GM23338 (cell line): ENCODE results near the gene PRKCH. TPM values are rescaled to one million over a fixed set of nuclear protein-coding genes. Genes with fewer than 3 reads are reported as not detected.

Experiments
- ATAC-seq: fragments of 200-7000 bp; cut with Tn5 transposase; 3 replicates; pipeline ENCODE4 v1.9.1; 2020
- DNase-seq: peaks from one replicate; pipeline ENCODE4 v3.0.0-alpha.2; 2015; ENCODE audit warnings: low spot score
- H2AFZ ChIP-seq: fragments of 200-600 bp; sonication (generic); 2 replicates; pipeline ENCODE4 v1.8.0; 2016; ENCODE audit warnings: antibody characterized with exemption, mild to moderate bottlenecking, moderate library complexity
- H3F3A ChIP-seq: fragments of 200-600 bp; sonication (generic); replicated peaks from 2 replicates; pipeline ENCODE4 v1.8.0; 2017; ENCODE audit warnings: antibody characterized with exemption, mixed run types, low read depth
- H3K27ac ChIP-seq: fragments of 200-600 bp; sonication (generic); 2 replicates; pipeline ENCODE4 v1.6.1; 2016; ENCODE audit warnings: low read depth
- H3K27me3 ChIP-seq: fragments of 200-600 bp; sonication (generic); 2 replicates; pipeline ENCODE4 v1.8.0; 2016; ENCODE audit warnings: mild to moderate bottlenecking, mixed run types, moderate library complexity; ENCODE audit not compliant: insufficient read depth
- H3K36me3 ChIP-seq: fragments of 200-600 bp; sonication (generic); 2 replicates; pipeline ENCODE4 v1.8.0; 2016; ENCODE audit warnings: mild to moderate bottlenecking; ENCODE audit not compliant: insufficient read depth
- H3K4me1 ChIP-seq: fragments of 200-600 bp; sonication (generic); 2 replicates; pipeline ENCODE4 v1.8.0; 2016; ENCODE audit warnings: mild to moderate bottlenecking, moderate library complexity; ENCODE audit not compliant: insufficient read depth
- H3K4me2 ChIP-seq: fragments of 200-600 bp; sonication (generic); 2 replicates; pipeline ENCODE4 v1.7.1; 2017; ENCODE audit warnings: mixed run types
- H3K4me3 ChIP-seq: fragments of 200-600 bp; sonication (generic); 2 replicates; pipeline ENCODE4 v1.6.1; 2016; ENCODE audit warnings: mixed run types
- H3K79me2 ChIP-seq: fragments of 200-600 bp; sonication (generic); replicated peaks from 2 replicates; pipeline ENCODE4 v1.8.0; 2017; ENCODE audit warnings: mild to moderate bottlenecking; ENCODE audit not compliant: insufficient read depth
- H3K9me2 ChIP-seq: fragments of 200-600 bp; sonication (generic); 2 replicates; pipeline ENCODE4 v1.8.0; 2017; ENCODE audit not compliant: insufficient read depth
- H4K20me1 ChIP-seq: fragments of 200-600 bp; sonication (generic); replicated peaks from 2 replicates; pipeline ENCODE4 v1.8.0; 2017; ENCODE audit warnings: mild to moderate bottlenecking; ENCODE audit not compliant: insufficient read depth
- H3K27ac Mint-ChIP-seq: 2 replicates; pipeline ENCODE4 v1.8.0; 2020; ENCODE audit warnings: inconsistent platforms, mild to moderate bottlenecking, moderate library complexity, mixed read lengths
- H3K27me3 Mint-ChIP-seq: 3 replicates; pipeline ENCODE4 v1.8.0; 2022; ENCODE audit warnings: low read depth, mild to moderate bottlenecking, moderate library complexity, mixed read lengths, inconsistent platforms; ENCODE audit not compliant: insufficient read depth, poor library complexity
- H3K36me3 Mint-ChIP-seq: 3 replicates; pipeline ENCODE4 v1.8.0; 2021; ENCODE audit warnings: low read depth, mild to moderate bottlenecking, inconsistent platforms, moderate library complexity, mixed read lengths
- H3K4me1 Mint-ChIP-seq: 3 replicates; pipeline ENCODE4 v1.8.0; 2020; ENCODE audit warnings: mild to moderate bottlenecking, inconsistent platforms, mixed read lengths
- H3K4me3 Mint-ChIP-seq: 3 replicates; pipeline ENCODE4 v1.8.0; 2021; ENCODE audit warnings: moderate library complexity, mild to moderate bottlenecking, inconsistent platforms, mixed read lengths
- H3K9me3 Mint-ChIP-seq: 3 replicates; pipeline ENCODE4 v1.8.0; 2020; ENCODE audit warnings: moderate library complexity, mild to moderate bottlenecking, inconsistent platforms, mixed read lengths
- CREB1 ChIP-seq: fragments of 250-450 bp; sonication (Bioruptor Pico); IDR thresholded peaks from 2 replicates; pipeline ENCODE4 v1.5.0; 2020; ENCODE audit warnings: low read depth, mild to moderate bottlenecking, moderate library complexity
- EZH2 ChIP-seq: fragments of 200-600 bp; sonication (generic); IDR thresholded peaks from one replicate; pipeline ENCODE4 v1.8.0; 2017; ENCODE audit warnings: antibody characterized with exemption, mild to moderate bottlenecking, low read depth; ENCODE audit not compliant: unreplicated experiment
- EZH2phosphoT487 ChIP-seq: fragments of 200-600 bp; sonication (generic); IDR thresholded peaks from one replicate; pipeline ENCODE4 v1.8.1; 2018; ENCODE audit warnings: antibody characterized with exemption; ENCODE audit not compliant: unreplicated experiment
- POLR2AphosphoS5 ChIP-seq: IDR thresholded peaks from 2 replicates; pipeline ENCODE4 v1.6.1; 2016; ENCODE audit warnings: antibody characterized with exemption, low read depth
- STAT1 ChIP-seq: IDR thresholded peaks from one replicate; pipeline ENCODE4 v1.6.1; 2016; ENCODE audit warnings: antibody characterized with exemption; ENCODE audit not compliant: unreplicated experiment
- ZNF114 ChIP-seq: fragments of 250-450 bp; sonication (Bioruptor Pico); IDR thresholded peaks from 2 replicates; pipeline ENCODE4 v1.5.0; 2020; ENCODE audit warnings: mild to moderate bottlenecking, moderate library complexity
- ZNF331 ChIP-seq: fragments of 250-450 bp; sonication (Bioruptor Pico); IDR thresholded peaks from 2 replicates; pipeline ENCODE4 v1.5.0; 2020; ENCODE audit warnings: low read depth, mild to moderate bottlenecking, moderate library complexity
- polyA plus RNA-seq: library from polyadenylated mRNA; unstranded; fragments of >200 nt; fragmentation: Nextera tagmentation; extraction: Ambion mirVana; gene quantifications from 2 replicates; pipeline ENCODE4 v1.2.1, GENCODE V29; 2016
- total RNA-seq: library from RNA; depleted of rRNA; stranded (reverse); fragments of >200 nt; shearing (Covaris generic); gene quantifications from 2 replicates; pipeline ENCODE4 v1.2.3, GENCODE V29; 2014
- TF ChIP-seq, protein P1 (sequence below): IDR thresholded peaks from 2 replicates; pipeline ENCODE4 v1.6.1; 2016; ENCODE audit warnings: antibody characterized with exemption
- TF ChIP-seq, protein P2 (sequence below): fragments of 250-450 bp; sonication (Bioruptor Pico); IDR thresholded peaks from 2 replicates; pipeline ENCODE4 v1.5.0; 2020; ENCODE audit warnings: mild to moderate bottlenecking, moderate library complexity
- TF ChIP-seq, protein P3 (sequence below): IDR thresholded peaks from one replicate; pipeline ENCODE4 v1.6.1; 2018; ENCODE audit warnings: antibody characterized with exemption; ENCODE audit not compliant: unreplicated experiment

The PRKCH gene
- total and polyA plus RNA-seq, 2 experiments from 2014 or later = 5.4 to 10.1 TPM

DNA sequence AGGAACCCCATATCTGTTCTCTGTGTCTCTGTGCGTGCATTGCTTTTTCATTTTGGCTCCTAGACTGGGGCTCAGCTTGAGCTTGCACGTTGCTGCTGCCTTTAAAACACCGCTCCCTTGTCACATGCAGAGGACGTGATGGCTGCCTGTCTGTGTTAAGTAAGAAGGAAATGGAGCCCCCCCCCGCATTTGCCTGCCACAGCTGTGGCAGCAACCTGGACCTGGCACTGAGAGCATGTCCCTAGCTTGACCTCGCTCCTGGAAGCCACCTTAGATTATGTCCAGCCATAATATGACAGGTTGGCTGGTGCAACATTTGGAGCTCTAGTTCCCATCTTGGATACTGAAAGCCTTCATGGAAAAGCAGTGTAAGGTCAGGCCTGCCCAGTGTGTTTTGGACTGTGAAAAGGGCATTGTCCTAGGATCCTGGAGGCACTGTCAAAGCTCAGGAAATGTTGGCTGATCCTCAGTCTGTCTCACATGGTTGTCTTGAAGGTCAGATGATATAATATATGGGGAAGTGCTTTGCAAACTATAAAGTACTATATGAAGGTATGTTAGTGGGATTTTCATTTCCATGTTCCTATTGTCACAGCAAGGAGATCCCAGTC is 73.8 kb downstream of the PRKCH start:
- no peaks in the 10 kb centered on the region for H3K4me1 ChIP-seq
- H3K9me3 Mint-ChIP-seq = no peaks in the 10 kb centered on the region
- no peaks in the 10 kb centered on the region for H3F3A ChIP-seq
- H4K20me1 ChIP-seq = no peaks in the 10 kb centered on the region
- no peak overlapping the region for H3K27ac ChIP-seq
- DNase-seq = no peak
- no peaks in the 10 kb centered on the region for H3K27me3 Mint-ChIP-seq
- no peak overlapping the region for H3K4me3 Mint-ChIP-seq
- no peaks in the 10 kb centered on the region for H3K36me3 Mint-ChIP-seq
- H3K9me2 ChIP-seq = no peaks in the 10 kb centered on the region
- H3K36me3 ChIP-seq = no peaks in the 10 kb centered on the region
- H3K4me3 ChIP-seq = no peak overlapping the region
- H3K4me2 ChIP-seq = no peak overlapping the region
- no peak overlapping the region for H2AFZ ChIP-seq
- no peaks in the 10 kb centered on the region for H3K4me1 Mint-ChIP-seq
- ATAC-seq = no peak
- no peaks in the 10 kb centered on the region for H3K27me3 ChIP-seq
- no peak for TF ChIP-seq POLR2AphosphoS5
- TF ChIP-seq, protein P1, sequence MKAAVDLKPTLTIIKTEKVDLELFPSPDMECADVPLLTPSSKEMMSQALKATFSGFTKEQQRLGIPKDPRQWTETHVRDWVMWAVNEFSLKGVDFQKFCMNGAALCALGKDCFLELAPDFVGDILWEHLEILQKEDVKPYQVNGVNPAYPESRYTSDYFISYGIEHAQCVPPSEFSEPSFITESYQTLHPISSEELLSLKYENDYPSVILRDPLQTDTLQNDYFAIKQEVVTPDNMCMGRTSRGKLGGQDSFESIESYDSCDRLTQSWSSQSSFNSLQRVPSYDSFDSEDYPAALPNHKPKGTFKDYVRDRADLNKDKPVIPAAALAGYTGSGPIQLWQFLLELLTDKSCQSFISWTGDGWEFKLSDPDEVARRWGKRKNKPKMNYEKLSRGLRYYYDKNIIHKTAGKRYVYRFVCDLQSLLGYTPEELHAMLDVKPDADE = no peak
- no peak for TF ChIP-seq CREB1 (CRISPR knock-in tag)
- no peak for TF ChIP-seq EZH2phosphoT487
- TF ChIP-seq EZH2 = no peak
- TF ChIP-seq ZNF331 (CRISPR knock-in tag) = no peak
- TF ChIP-seq ZNF114 (CRISPR knock-in tag) = no peak
- H3K27ac Mint-ChIP-seq = no peak overlapping the region
- H3K79me2 ChIP-seq = no peaks in the 10 kb centered on the region

DNA sequence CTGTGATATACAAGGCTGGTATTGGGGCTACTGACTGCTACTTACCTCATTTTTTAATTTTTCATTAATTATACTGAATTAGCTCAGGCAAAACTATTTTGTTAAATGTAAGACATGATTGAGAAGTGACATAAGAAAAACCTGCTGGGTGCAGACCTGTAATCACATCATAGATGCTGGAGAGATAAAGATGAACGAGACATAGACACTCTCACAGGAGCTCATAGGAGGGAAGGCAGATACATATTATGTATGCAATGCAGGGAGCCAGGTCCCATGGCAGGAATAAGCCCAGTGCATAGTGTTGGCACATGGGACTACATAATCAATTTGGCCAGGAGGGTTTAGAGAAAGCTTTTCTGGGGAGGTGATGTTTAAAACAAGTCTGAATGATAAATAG is 74.9 kb downstream of the PRKCH start:
- Mint-ChIP-seq H3K4me1 (no peaks in the 10 kb centered on the region), H3K9me3 (no peaks in the 10 kb centered on the region), H3K4me3 (no peak overlapping the region), H3K27me3 (no peaks in the 10 kb centered on the region), H3K36me3 (no peaks in the 10 kb centered on the region), H3K27ac (no peak overlapping the region)
- H3K79me2 ChIP-seq = no peaks in the 10 kb centered on the region
- H3K9me2 ChIP-seq = no peaks in the 10 kb centered on the region
- H3K4me3 ChIP-seq = no peak overlapping the region
- H3K4me2 ChIP-seq = no peak overlapping the region
- H2AFZ ChIP-seq = no peak overlapping the region
- DNase-seq = no peak
- H3F3A ChIP-seq = no peaks in the 10 kb centered on the region
- no peaks in the 10 kb centered on the region for H3K36me3 ChIP-seq
- no peak for ATAC-seq
- H3K27me3 ChIP-seq = no peaks in the 10 kb centered on the region
- H3K4me1 ChIP-seq = no peaks in the 10 kb centered on the region
- H4K20me1 ChIP-seq = no peaks in the 10 kb centered on the region
- H3K27ac ChIP-seq = no peak overlapping the region
- TF ChIP-seq, protein P2, sequence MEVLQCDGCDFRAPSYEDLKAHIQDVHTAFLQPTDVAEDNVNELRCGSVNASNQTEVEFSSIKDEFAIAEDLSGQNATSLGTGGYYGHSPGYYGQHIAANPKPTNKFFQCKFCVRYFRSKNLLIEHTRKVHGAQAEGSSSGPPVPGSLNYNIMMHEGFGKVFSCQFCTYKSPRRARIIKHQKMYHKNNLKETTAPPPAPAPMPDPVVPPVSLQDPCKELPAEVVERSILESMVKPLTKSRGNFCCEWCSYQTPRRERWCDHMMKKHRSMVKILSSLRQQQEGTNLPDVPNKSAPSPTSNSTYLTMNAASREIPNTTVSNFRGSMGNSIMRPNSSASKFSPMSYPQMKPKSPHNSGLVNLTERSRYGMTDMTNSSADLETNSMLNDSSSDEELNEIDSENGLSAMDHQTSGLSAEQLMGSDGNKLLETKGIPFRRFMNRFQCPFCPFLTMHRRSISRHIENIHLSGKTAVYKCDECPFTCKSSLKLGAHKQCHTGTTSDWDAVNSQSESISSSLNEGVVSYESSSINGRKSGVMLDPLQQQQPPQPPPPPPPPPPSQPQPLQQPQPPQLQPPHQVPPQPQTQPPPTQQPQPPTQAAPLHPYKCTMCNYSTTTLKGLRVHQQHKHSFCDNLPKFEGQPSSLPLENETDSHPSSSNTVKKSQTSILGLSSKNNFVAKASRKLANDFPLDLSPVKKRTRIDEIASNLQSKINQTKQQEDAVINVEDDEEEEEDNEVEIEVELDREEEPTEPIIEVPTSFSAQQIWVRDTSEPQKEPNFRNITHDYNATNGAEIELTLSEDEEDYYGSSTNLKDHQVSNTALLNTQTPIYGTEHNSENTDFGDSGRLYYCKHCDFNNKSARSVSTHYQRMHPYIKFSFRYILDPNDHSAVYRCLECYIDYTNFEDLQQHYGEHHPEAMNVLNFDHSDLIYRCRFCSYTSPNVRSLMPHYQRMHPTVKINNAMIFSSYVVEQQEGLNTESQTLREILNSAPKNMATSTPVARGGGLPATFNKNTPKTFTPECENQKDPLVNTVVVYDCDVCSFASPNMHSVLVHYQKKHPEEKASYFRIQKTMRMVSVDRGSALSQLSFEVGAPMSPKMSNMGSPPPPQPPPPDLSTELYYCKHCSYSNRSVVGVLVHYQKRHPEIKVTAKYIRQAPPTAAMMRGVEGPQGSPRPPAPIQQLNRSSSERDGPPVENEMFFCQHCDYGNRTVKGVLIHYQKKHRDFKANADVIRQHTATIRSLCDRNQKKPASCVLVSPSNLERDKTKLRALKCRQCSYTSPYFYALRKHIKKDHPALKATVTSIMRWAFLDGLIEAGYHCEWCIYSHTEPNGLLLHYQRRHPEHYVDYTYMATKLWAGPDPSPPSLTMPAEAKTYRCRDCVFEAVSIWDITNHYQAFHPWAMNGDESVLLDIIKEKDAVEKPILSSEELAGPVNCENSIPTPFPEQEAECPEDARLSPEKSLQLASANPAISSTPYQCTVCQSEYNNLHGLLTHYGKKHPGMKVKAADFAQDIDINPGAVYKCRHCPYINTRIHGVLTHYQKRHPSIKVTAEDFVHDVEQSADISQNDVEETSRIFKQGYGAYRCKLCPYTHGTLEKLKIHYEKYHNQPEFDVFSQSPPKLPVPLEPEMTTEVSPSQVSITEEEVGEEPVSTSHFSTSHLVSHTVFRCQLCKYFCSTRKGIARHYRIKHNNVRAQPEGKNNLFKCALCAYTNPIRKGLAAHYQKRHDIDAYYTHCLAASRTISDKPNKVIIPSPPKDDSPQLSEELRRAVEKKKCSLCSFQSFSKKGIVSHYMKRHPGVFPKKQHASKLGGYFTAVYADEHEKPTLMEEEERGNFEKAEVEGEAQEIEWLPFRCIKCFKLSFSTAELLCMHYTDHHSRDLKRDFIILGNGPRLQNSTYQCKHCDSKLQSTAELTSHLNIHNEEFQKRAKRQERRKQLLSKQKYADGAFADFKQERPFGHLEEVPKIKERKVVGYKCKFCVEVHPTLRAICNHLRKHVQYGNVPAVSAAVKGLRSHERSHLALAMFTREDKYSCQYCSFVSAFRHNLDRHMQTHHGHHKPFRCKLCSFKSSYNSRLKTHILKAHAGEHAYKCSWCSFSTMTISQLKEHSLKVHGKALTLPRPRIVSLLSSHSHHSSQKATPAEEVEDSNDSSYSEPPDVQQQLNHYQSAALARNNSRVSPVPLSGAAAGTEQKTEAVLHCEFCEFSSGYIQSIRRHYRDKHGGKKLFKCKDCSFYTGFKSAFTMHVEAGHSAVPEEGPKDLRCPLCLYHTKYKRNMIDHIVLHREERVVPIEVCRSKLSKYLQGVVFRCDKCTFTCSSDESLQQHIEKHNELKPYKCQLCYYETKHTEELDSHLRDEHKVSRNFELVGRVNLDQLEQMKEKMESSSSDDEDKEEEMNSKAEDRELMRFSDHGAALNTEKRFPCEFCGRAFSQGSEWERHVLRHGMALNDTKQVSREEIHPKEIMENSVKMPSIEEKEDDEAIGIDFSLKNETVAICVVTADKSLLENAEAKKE = no peak
- TF ChIP-seq STAT1 (no peak), CREB1 (CRISPR knock-in tag) (no peak)
- TF ChIP-seq, protein P1 = no peak
- TF ChIP-seq, protein P3, sequence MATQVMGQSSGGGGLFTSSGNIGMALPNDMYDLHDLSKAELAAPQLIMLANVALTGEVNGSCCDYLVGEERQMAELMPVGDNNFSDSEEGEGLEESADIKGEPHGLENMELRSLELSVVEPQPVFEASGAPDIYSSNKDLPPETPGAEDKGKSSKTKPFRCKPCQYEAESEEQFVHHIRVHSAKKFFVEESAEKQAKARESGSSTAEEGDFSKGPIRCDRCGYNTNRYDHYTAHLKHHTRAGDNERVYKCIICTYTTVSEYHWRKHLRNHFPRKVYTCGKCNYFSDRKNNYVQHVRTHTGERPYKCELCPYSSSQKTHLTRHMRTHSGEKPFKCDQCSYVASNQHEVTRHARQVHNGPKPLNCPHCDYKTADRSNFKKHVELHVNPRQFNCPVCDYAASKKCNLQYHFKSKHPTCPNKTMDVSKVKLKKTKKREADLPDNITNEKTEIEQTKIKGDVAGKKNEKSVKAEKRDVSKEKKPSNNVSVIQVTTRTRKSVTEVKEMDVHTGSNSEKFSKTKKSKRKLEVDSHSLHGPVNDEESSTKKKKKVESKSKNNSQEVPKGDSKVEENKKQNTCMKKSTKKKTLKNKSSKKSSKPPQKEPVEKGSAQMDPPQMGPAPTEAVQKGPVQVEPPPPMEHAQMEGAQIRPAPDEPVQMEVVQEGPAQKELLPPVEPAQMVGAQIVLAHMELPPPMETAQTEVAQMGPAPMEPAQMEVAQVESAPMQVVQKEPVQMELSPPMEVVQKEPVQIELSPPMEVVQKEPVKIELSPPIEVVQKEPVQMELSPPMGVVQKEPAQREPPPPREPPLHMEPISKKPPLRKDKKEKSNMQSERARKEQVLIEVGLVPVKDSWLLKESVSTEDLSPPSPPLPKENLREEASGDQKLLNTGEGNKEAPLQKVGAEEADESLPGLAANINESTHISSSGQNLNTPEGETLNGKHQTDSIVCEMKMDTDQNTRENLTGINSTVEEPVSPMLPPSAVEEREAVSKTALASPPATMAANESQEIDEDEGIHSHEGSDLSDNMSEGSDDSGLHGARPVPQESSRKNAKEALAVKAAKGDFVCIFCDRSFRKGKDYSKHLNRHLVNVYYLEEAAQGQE = no peak
